HG03064 (cell line): ENCODE data around the gene MYPN.
"Not testable (repeated sequence)": the region's sequence is repeated elsewhere in the genome, so short reads cannot be mapped to it uniquely, and the experiment has no call there.

Experiments
- ATAC-seq: cut with Tn5 transposase; IDR thresholded peaks from one replicate; pipeline ENCODE4 v1.9.1; 2021; ENCODE audit warnings: low read depth; ENCODE audit not compliant: unreplicated experiment

Gene MYPN

GRCh38 chr10:68125772-68126171 lies 16.5 kb downstream of the MYPN start:
- ATAC-seq = no peak

GRCh38 chr10:68128015-68128414 lies 18.7 kb downstream of the MYPN start:
- ATAC-seq = no peak

GRCh38 chr10:68132391-68132790 lies 23.1 kb downstream of the MYPN start:
- no peak for ATAC-seq

- no peak for ATAC-seq
Measured at GRCh38 chr10:68133523-68133922, 24.2 kb downstream of the MYPN start.

GRCh38 chr10:68135362-68135761 lies 26.1 kb downstream of the MYPN start:
- no peak for ATAC-seq

GRCh38 chr10:68135922-68136792 lies 26.9 kb downstream of the MYPN start:
- ATAC-seq = no peak

- no peak for ATAC-seq
Measured at GRCh38 chr10:68137171-68137570, 27.9 kb downstream of the MYPN start.

GRCh38 chr10:68138526-68138925 lies 29.2 kb downstream of the MYPN start:
- ATAC-seq = no peak

GRCh38 chr10:68139448-68140272 lies 30.4 kb downstream of the MYPN start:
- no peak for ATAC-seq

- no peak for ATAC-seq
Measured at GRCh38 chr10:68142761-68143160, 33.5 kb downstream of the MYPN start.

GRCh38 chr10:68144709-68145108 lies 35.4 kb downstream of the MYPN start:
- ATAC-seq = no peak

- no peak for ATAC-seq
Measured at GRCh38 chr10:68145705-68146104, 36.4 kb downstream of the MYPN start.

- ATAC-seq = no peak
Measured at GRCh38 chr10:68146133-68146532, 36.8 kb downstream of the MYPN start.

- ATAC-seq = no peak
Measured at GRCh38 chr10:68151453-68151852, 42.2 kb downstream of the MYPN start.

- no peak for ATAC-seq
Measured at GRCh38 chr10:68153473-68154210, 44.4 kb downstream of the MYPN start.

GRCh38 chr10:68154211-68154497 lies 44.9 kb downstream of the MYPN start:
- no peak for ATAC-seq

- no peak for ATAC-seq
Measured at GRCh38 chr10:68155615-68156210, 46.4 kb downstream of the MYPN start.

GRCh38 chr10:68156373-68157185 lies 47.3 kb downstream of the MYPN start:
- ATAC-seq = no peak

GRCh38 chr10:68157522-68157921 lies 48.2 kb downstream of the MYPN start:
- not testable (repeated sequence) for ATAC-seq

GRCh38 chr10:68158031-68158430 lies 48.7 kb downstream of the MYPN start:
- no peak for ATAC-seq
